Measurements from ENCODE around the gene ARHGAP20.

- no peak for TF ChIP-seq CTCF (IDR thresholded peaks at IDR 0.05; ENCODE audit: low read length)
- no peak for TF ChIP-seq EZH2 (optimal IDR thresholded peaks at IDR 0.05; ENCODE audit: low read depth, low read length)
- no peak for TF ChIP-seq EZH2phosphoT487 (IDR thresholded peaks at IDR 0.05; ENCODE audit: low read length)
Measured at GRCh38 chr11:110752890-110753289, 40.7 kb upstream of the ARHGAP20 start.
